ENCODE results near the gene MZF1. TPM values are rescaled to one million over a fixed set of nuclear protein-coding genes. Genes with fewer than 3 reads are reported as not detected.

Gene MZF1
- total RNA-seq, 1 experiment from 2014 or later: 25.9 TPM

DNA sequence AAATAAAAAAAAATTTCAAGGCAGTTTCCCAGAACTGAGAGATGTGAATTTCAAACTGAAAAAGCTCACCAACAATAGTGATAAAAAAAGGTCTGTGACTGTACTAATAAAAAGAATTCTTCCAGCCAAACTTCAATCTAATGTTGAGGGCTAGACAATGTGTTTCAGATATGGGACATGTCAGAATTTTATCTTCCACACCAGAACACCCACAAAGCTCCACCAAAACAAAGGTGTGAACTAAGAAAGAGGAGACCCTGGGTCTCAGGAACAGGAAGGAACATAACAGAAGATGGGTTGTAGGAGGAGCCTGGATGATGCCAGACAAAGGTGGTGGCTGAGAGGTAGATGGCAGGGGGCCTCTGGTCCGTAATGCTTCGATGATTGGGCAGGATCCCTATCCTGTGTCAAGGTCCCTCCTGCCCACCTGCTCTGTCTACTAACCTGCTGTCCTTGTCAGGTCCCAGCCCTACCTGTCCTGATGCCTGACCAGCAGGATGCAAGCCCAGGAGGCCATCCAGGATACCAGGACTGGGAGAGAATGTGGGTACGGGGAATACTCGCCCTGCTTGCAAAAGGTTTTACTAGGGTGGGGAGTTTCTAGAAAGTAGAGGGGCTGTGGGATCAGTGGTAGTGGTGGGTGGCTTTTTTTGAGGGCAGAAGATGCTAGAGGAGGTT is 4.5 kb downstream of the MZF1 start:
- TF ChIP-seq POLR2AphosphoS5 (IDR thresholded peaks at IDR 0.05; ENCODE audit: low read depth, low read length) (0 out of 2 replicates have a peak, but pooled peaks have one; percentile 32), TCF7L2 (IDR thresholded peaks at IDR 0.05; ENCODE audit: low read depth, low read length) (no peak)
- no peak for DNase-seq (ENCODE audit: low read depth, low spot score)
- Histone ChIP-seq H3K9me3 (ENCODE audit: control insufficient read depth, insufficient read depth, low read depth, low read length) (no peaks in the 10 kb centered on the region), H3K4me3 (ENCODE audit: low read depth in 2 of 2, low read length in 2 of 2) (no peak overlapping the region), H3K27me3 (ENCODE audit: control insufficient read depth, insufficient read depth, low read length) (no peaks in the 10 kb centered on the region), H3K4me1 (ENCODE audit: control insufficient read depth, insufficient read depth, low read length) (peaks cover 5% of the 10 kb centered on the region; the same call in 1 of the 2 replicates), H3K27ac (ENCODE audit: low read length) (no peak overlapping the region), H3K36me3 (ENCODE audit: control insufficient read depth, insufficient read depth, low read length) (no peaks in the 10 kb centered on the region)
- CTCF ChIA-PET: no interaction called here
- TSS peak; percentile 33 for BruUV-seq (replicated peaks)
- POLR2A ChIA-PET: no interaction called here
- ATAC-seq: no peak
- in situ Hi-C loops (cut with HindIII; ENCODE audit: low pct_unique_long_range_greater_than_20kb, low sequenced_read_pairs): no loop called here
- intact Hi-C loops (cut with micrococcal nuclease; ENCODE audit: unreplicated experiment): no loop called here

DNA sequence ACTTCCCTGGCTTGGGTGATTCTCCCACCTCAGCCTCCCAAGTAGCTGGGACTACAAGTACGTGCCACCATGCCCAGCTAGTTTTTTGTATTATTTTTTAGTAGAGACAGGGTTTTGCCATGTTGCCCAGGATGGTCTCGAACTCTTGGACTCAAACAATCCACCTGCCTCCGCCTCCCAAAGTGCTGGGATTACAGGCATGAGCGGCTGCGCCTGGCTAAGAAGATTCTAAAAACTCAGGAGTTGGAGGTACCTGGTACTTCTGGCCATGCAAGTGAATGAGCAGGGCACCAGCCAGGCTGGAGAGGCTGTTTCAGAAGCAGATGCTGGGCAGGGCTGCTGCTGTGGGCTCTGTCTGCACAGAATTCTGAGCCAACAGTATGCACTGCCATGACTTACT is 6.1 kb downstream of the MZF1 start:
- H3K4me3 ChIP-seq (ENCODE audit: low read depth in 2 of 2, low read length in 2 of 2): no peak overlapping the region
- no TSS peak for BruUV-seq (replicated peaks)
- no peak for DNase-seq (ENCODE audit: low read depth, low spot score)
- no peaks in the 10 kb centered on the region for H3K36me3 ChIP-seq (ENCODE audit: control insufficient read depth, insufficient read depth, low read length)
- no peak for TF ChIP-seq SIN3A (IDR thresholded peaks at IDR 0.05; ENCODE audit: borderline replicate concordance, insufficient read depth, low read depth, low read length)
- in situ Hi-C loops (cut with HindIII; ENCODE audit: low pct_unique_long_range_greater_than_20kb, low sequenced_read_pairs) (no loop called here), intact Hi-C loops (cut with micrococcal nuclease; ENCODE audit: unreplicated experiment) (no loop called here)
- peaks cover 2% of the 10 kb centered on the region; the same call in 1 of the 2 replicates for H3K4me1 ChIP-seq (ENCODE audit: control insufficient read depth, insufficient read depth, low read length)
- no peak for ATAC-seq
- ChIA-PET CTCF (no interaction called here), POLR2A (no interaction called here)
- no peaks in the 10 kb centered on the region for H3K27me3 ChIP-seq (ENCODE audit: control insufficient read depth, insufficient read depth, low read length)
- no peak overlapping the region for H3K27ac ChIP-seq (ENCODE audit: low read length)
- no peaks in the 10 kb centered on the region for H3K9me3 ChIP-seq (ENCODE audit: control insufficient read depth, insufficient read depth, low read depth, low read length)

DNA sequence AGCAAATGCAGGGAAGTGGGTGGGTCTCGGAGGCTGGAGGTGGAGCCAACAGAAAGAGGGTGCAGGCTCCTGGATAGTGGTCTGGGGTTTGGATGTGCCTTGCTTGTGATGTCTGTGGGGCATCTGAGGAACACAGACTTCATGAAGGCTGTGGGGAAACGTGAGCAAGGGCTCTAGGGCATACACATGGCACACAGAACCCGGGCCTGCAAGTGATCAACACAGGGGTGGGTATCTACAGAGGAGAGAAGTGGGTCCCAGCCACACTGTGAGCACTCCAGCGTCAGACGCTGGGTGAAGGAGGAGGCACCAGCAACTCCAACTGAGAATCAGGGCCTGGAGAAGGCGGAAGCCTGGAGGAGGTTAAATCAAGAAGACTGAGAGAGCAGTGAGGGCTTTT is 9.3 kb downstream of the MZF1 start:
- CTCF ChIA-PET: no interaction called here
- Histone ChIP-seq H3K4me3 (ENCODE audit: low read depth in 2 of 2, low read length in 2 of 2) (no peak overlapping the region), H3K27me3 (ENCODE audit: control insufficient read depth, insufficient read depth, low read length) (no peaks in the 10 kb centered on the region), H3K4me1 (ENCODE audit: control insufficient read depth, insufficient read depth, low read length) (peaks cover 12% of the 10 kb centered on the region), H3K36me3 (ENCODE audit: control insufficient read depth, insufficient read depth, low read length) (no peaks in the 10 kb centered on the region), H3K9me3 (ENCODE audit: control insufficient read depth, insufficient read depth, low read depth, low read length) (no peaks in the 10 kb centered on the region), H3K27ac (ENCODE audit: low read length) (no peak overlapping the region)
- DNase-seq (ENCODE audit: low read depth, low spot score) (no peak), ATAC-seq (no peak)
- no TSS peak for BruUV-seq (replicated peaks)
- POLR2A ChIA-PET: no interaction called here
- in situ Hi-C loops (cut with HindIII; ENCODE audit: low pct_unique_long_range_greater_than_20kb, low sequenced_read_pairs): no loop called here
- intact Hi-C loops (cut with micrococcal nuclease; ENCODE audit: unreplicated experiment): no loop called here
- TF ChIP-seq, protein P1, sequence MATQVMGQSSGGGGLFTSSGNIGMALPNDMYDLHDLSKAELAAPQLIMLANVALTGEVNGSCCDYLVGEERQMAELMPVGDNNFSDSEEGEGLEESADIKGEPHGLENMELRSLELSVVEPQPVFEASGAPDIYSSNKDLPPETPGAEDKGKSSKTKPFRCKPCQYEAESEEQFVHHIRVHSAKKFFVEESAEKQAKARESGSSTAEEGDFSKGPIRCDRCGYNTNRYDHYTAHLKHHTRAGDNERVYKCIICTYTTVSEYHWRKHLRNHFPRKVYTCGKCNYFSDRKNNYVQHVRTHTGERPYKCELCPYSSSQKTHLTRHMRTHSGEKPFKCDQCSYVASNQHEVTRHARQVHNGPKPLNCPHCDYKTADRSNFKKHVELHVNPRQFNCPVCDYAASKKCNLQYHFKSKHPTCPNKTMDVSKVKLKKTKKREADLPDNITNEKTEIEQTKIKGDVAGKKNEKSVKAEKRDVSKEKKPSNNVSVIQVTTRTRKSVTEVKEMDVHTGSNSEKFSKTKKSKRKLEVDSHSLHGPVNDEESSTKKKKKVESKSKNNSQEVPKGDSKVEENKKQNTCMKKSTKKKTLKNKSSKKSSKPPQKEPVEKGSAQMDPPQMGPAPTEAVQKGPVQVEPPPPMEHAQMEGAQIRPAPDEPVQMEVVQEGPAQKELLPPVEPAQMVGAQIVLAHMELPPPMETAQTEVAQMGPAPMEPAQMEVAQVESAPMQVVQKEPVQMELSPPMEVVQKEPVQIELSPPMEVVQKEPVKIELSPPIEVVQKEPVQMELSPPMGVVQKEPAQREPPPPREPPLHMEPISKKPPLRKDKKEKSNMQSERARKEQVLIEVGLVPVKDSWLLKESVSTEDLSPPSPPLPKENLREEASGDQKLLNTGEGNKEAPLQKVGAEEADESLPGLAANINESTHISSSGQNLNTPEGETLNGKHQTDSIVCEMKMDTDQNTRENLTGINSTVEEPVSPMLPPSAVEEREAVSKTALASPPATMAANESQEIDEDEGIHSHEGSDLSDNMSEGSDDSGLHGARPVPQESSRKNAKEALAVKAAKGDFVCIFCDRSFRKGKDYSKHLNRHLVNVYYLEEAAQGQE (IDR thresholded peaks at IDR 0.05; ENCODE audit: insufficient read depth in 1 of 2, low read depth in 2 of 2, low read length in 1 of 2): no peak
- no peak for TF ChIP-seq SIN3A (IDR thresholded peaks at IDR 0.05; ENCODE audit: borderline replicate concordance, insufficient read depth, low read depth, low read length)
- TF ChIP-seq TCF7L2 (IDR thresholded peaks at IDR 0.05; ENCODE audit: low read depth, low read length): no peak
- TF ChIP-seq POLR2AphosphoS5 (IDR thresholded peaks at IDR 0.05; ENCODE audit: low read depth, low read length): no peak
- TF ChIP-seq, protein P2, sequence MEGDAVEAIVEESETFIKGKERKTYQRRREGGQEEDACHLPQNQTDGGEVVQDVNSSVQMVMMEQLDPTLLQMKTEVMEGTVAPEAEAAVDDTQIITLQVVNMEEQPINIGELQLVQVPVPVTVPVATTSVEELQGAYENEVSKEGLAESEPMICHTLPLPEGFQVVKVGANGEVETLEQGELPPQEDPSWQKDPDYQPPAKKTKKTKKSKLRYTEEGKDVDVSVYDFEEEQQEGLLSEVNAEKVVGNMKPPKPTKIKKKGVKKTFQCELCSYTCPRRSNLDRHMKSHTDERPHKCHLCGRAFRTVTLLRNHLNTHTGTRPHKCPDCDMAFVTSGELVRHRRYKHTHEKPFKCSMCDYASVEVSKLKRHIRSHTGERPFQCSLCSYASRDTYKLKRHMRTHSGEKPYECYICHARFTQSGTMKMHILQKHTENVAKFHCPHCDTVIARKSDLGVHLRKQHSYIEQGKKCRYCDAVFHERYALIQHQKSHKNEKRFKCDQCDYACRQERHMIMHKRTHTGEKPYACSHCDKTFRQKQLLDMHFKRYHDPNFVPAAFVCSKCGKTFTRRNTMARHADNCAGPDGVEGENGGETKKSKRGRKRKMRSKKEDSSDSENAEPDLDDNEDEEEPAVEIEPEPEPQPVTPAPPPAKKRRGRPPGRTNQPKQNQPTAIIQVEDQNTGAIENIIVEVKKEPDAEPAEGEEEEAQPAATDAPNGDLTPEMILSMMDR (IDR thresholded peaks at IDR 0.05): no peak

Measured in Panc1 (cell line).